ENCODE data around the gene WDR4.
"Not testable (repeated sequence)": the region's sequence is repeated elsewhere in the genome, so short reads cannot be mapped to it uniquely, and the experiment has no call there.

The WDR4 gene

GRCh38 chr21:42811960-42812359 is 67.4 kb downstream of the WDR4 start:
- no peak overlapping the region for H3K4me3 ChIP-seq (replicated peaks; ENCODE audit: low read depth, low read length)
- TF ChIP-seq, protein P1, sequence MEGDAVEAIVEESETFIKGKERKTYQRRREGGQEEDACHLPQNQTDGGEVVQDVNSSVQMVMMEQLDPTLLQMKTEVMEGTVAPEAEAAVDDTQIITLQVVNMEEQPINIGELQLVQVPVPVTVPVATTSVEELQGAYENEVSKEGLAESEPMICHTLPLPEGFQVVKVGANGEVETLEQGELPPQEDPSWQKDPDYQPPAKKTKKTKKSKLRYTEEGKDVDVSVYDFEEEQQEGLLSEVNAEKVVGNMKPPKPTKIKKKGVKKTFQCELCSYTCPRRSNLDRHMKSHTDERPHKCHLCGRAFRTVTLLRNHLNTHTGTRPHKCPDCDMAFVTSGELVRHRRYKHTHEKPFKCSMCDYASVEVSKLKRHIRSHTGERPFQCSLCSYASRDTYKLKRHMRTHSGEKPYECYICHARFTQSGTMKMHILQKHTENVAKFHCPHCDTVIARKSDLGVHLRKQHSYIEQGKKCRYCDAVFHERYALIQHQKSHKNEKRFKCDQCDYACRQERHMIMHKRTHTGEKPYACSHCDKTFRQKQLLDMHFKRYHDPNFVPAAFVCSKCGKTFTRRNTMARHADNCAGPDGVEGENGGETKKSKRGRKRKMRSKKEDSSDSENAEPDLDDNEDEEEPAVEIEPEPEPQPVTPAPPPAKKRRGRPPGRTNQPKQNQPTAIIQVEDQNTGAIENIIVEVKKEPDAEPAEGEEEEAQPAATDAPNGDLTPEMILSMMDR (IDR thresholded peaks at IDR 0.05; ENCODE audit: low read depth, low read length, missing control alignments): no peak
- no peak for DNase-seq (ENCODE audit: extremely low read depth, low read depth)

- TF ChIP-seq, protein P1 (IDR thresholded peaks at IDR 0.05; ENCODE audit: low read depth, low read length, missing control alignments): no peak
- H3K4me3 ChIP-seq (replicated peaks; ENCODE audit: low read depth, low read length): no peak overlapping the region
- DNase-seq (ENCODE audit: extremely low read depth, low read depth): no peak
These were observed 69.5 kb downstream of the WDR4 start for GRCh38 chr21:42809577-42810475.

- H3K4me3 ChIP-seq (replicated peaks; ENCODE audit: low read depth, low read length): no peak overlapping the region
- DNase-seq (ENCODE audit: extremely low read depth, low read depth): no peak
- TF ChIP-seq, protein P1 (IDR thresholded peaks at IDR 0.05; ENCODE audit: low read depth, low read length, missing control alignments): no peak
These were observed 70.2 kb downstream of the WDR4 start for GRCh38 chr21:42809171-42809570.

GRCh38 chr21:42807938-42808613 is 71.3 kb downstream of the WDR4 start:
- no peak for DNase-seq (ENCODE audit: extremely low read depth, low read depth)
- H3K4me3 ChIP-seq (replicated peaks; ENCODE audit: low read depth, low read length): no peak overlapping the region
- TF ChIP-seq, protein P1 (IDR thresholded peaks at IDR 0.05; ENCODE audit: low read depth, low read length, missing control alignments): no peak

- not testable (repeated sequence) for H3K4me3 ChIP-seq (replicated peaks; ENCODE audit: low read depth, low read length)
These were observed 71.9 kb downstream of the WDR4 start for GRCh38 chr21:42807293-42807895.

GRCh38 chr21:42806509-42807140 is 72.7 kb downstream of the WDR4 start:
- no peak for DNase-seq (ENCODE audit: extremely low read depth, low read depth)
- no peak overlapping the region for H3K4me3 ChIP-seq (replicated peaks; ENCODE audit: low read depth, low read length)
- TF ChIP-seq, protein P1 (IDR thresholded peaks at IDR 0.05; ENCODE audit: low read depth, low read length, missing control alignments): no peak

More at GRCh38 chr21:42807293-42807895, 71.9 kb downstream of the WDR4 start:
- not testable (repeated sequence) for DNase-seq (ENCODE audit: extremely low read depth, low read depth)

DNA sequence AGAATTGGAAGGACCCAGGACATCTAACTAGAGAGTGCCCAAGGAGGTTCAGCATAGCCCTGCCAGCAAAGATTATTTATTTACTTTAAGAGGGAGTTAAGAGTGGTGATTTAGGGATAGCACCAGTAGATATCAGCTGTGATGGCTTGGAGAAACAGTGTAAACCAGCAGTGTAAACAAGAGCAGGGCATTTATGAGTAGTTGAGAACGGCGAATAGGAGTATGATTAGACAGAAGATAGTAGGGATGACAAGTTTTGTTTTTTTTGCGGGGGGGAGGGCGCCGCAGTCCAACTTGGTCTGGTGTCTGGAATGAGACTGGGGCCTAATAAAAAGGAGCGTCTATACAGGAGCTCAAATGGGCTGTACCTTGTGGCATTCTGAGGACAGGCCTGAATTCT is 77.7 kb downstream of the WDR4 start:
- not testable (repeated sequence) for H3K4me3 ChIP-seq (replicated peaks; ENCODE audit: low read depth, low read length); DNase-seq (ENCODE audit: extremely low read depth, low read depth)

Data from HFF-Myc (cell line).